LHCN-M2 (cell line): ENCODE results near the gene FUT7. TPM values are rescaled to one million over a fixed set of nuclear protein-coding genes. Genes with fewer than 3 reads are reported as not detected.

Experiments
- DNase-seq: peaks from one replicate; pipeline ENCODE4 v3.0.0-alpha.2; 2012; ENCODE audit warnings: low read depth
- polyA plus RNA-seq: library from polyadenylated mRNA; unstranded; fragments of >200 nt; gene quantifications from one replicate; pipeline ENCODE4 v1.2.1, GENCODE V29; 2012; ENCODE audit warnings: missing spikeins
- total RNA-seq: library from RNA; depleted of rRNA; stranded (reverse); fragments of >200 nt; gene quantifications from 2 replicates; pipeline ENCODE4 v1.2.3, GENCODE V29; 2014; rRNA removed

FUT7 gene, protein sequence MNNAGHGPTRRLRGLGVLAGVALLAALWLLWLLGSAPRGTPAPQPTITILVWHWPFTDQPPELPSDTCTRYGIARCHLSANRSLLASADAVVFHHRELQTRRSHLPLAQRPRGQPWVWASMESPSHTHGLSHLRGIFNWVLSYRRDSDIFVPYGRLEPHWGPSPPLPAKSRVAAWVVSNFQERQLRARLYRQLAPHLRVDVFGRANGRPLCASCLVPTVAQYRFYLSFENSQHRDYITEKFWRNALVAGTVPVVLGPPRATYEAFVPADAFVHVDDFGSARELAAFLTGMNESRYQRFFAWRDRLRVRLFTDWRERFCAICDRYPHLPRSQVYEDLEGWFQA
- not detected in 2 replicates for total RNA-seq
- polyA plus RNA-seq, result not detected

DNA sequence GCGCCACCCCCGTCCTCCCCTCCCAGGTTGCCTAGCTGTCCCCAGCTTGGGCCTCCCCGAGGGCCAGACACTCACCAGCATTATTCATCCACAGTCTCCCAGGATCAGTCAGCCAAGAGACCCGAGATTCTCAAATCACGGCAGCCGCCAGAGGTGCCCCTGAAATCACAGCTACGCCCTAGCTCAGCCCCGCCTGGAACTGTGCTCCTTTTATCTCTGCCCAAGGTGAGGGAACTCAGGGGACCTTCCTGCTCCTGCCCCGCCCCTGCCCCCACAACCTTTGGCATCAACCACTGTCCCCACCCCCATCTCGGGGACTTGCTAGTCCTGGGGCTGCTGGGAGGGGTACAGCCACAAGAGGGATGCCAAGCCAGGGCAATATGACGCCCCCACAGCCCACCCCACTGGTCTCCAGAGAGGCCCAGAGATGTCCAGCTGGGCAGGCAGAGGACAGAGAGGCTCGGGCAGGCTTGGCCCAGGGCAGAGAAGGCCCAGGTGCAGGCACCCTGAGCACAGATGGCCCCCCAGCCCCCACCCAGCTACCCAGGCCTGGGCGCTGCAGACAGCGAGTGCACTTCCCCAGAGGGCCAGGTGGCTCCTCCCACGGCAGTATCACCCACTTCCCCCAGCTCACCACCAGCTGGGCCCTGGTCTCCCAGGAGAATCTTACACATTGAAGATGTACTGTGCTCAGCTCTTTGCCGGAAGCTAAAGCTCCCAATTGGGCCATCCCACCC lies at the start of gene FUT7:
TSS of gene FUT7 (minus strand) at position 185 of the 737 bp plus-strand sequence. CDS start at position 88, 97 bp downstream.
- DNase-seq, result no peak

DNA sequence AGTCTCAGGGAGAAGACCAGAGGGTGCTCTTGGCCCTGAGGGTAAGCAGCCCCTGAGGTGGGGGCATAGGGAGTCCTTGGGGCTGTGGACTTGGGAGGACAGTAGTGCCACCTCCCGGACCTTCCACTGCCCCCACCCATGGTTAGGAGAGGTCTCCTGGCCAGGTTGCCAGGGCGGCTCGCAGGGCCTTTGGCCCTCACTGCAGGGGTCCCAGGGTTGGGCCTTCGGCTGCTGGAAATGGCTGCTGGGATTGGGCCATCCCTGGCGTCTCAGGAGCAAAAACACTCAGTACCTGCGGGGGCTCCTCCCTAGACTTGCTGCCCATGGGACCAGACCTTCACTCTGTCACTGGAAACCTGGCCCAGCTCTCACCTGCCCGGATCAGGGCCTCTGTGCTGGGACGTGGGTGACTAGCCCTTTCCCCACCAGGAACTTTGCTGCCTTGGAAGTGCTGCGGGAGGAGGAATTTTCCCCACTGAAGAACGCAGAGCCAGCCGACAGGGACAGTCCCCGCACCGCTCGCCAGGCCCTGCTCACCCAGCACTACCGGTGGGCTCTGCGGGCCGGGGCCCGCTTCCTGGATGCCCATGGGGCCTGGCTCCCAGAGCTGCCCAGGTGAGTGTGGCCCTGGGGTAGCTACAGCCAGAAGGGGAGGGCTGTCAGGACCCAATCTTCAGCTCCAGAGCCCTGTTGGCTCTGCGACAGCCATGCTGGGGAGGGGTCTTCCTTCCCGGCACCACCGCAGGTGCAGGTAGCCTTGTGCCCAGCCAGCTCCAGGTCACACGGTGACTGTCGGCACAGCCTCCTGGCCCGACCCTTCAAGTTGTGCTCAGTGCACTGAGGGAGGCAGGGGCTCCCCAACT lies 48.6 kb upstream of the FUT7 start:
- DNase-seq, result no peak

DNA sequence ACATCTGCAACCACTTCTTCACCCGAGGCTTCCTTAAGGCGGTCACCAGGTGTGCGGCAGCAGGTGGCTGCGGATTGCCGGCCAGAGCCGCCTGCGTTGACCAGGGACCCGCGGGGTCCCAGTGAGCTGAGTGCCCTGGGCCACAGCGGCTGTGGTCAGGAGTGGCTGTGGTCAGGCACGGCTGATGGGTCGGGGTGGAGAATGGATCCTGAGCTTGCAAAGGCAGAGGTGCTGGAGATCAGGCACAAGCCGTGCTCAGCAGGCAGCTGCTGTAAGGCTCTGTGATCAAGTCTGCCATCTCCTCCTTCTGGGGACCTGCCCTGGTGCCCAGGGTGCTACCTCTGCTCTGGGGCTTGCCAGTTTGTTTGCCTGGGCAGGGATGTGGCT lies 47.5 kb upstream of the FUT7 start:
- no peak for DNase-seq

DNA sequence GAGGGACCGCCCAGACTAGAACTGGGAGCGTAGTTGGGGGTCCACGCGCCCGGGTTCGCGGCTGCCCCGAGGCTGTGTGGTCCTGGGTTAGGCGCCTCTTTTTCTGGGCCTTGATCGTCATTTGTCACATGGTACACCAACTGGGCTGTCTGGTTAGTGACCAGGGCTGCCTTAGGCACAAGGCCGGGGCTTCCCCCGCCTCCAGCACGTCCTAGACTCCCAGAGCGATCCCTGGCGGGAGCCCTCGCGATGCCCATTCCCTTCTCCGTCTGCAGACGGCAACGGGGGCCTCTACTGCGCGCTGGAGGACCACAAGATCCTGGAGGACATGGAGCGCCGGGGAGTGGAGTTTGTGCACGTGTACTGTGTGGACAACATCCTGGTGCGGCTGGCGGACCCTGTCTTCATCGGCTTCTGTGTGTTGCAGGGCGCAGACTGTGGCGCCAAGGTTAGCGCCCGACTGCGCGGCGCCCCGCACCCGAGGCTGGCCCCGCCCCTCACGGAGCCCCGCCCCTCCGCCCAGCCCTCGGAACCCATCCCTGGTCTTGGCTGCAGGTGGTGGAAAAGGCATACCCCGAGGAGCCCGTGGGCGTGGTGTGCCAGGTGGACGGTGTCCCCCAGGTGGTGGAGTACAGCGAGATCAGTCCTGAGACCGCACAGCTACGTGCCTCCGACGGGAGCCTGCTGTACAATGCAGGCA lies 47.0 kb upstream of the FUT7 start:
- no peak for DNase-seq

DNA sequence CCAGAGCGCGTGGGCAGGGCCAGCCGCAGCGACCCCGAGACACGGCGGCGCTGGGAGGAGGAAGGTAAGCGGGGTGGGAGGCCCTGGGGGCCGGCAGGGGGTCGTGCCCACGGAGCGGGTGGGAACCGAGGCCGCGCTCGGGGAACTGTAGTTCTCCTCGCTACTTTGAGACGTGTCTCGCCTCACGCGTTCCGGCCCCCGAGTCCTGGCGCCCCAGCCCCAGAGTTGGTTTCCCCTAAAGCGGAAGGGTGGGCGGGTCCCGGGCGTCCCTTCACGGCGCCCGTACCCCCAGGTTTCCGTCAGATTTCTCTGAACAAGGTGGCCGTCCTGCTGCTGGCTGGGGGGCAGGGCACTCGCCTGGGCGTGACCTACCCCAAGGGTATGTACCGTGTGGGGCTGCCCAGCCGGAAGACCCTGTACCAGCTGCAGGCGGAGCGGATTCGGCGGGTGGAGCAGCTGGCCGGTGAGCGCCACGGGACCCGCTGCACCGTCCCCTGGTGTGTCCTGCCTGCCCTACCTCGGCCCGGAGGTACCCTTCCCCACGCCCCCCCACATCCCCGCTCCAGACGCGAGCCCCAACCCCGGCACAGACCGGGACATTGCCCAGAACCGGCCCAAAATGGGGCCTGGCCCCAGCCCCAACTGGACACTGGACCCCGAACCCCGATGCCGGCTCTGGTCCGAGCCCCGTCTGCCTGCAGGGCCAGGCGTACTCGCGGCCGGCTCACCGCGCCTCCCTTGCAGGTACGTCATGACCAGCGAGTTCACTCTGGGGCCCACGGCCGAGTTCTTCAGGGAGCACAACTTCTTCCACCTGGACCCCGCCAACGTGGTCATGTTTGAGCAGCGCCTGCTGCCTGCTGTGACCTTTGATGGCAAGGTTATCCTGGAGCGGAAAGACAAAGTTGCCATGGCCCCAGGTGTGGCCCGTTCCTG lies 46.1 kb upstream of the FUT7 start:
- no peak for DNase-seq

DNA sequence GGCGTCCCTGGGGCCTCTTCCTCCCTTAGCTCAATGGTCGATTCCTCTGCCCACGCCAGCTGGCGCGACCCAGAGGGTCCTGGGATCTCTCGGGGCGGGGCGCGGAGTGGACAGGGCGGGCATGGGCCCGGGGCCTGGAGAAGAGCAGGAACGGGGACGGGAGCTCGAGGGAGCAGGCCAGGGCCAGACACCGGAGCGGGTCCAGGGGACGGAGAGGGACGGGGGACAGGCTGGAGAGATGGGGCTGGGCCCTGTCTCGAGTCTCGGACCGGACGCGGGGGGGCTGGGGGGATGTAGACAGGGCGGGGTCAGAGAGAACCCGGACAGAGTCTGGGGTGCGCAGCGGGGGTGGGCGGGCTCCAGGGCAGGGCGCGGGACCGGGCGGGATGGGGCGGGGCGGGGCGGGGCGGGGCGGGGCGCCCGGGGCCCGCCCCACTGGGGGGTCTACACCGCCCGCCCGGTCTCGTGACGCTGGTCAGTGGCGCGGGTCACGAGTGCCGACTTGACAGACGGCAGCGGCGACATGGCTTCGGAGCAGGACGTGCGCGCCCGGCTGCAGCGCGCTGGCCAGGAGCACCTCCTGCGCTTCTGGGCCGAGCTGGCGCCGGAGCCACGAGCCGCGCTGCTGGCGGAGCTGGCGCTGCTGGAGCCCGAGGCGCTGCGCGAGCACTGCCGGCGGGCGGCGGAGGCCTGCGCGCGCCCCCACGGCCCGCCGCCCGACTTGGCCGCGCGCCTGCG lies 45.3 kb upstream of the FUT7 start, which contains the start of gene UAP1L1:
TSS of gene UAP1L1 (plus strand) at position 508 of the 738 bp plus-strand sequence. CDS start at position 524, 16 bp downstream.
- peak; percentile 61 for DNase-seq

DNA sequence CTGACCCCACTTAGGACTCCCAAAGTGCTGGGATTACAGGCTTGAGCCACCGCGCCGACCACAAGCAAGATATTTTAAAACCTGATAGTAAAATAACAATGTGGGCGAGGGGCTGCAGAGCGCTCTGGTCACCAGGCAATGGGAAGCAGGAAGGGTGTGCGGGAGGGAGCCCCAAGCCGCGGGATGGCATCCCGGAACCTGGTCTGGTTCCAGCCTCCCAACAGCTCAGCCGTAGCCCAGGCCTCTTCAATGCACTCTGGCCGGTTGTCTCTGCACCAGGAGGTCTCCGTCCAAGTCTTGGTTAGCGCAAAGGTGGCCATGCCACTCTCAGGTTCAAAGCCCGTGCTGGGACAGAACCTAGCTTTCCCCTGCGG lies 44.7 kb upstream of the FUT7 start:
- no peak for DNase-seq

DNA sequence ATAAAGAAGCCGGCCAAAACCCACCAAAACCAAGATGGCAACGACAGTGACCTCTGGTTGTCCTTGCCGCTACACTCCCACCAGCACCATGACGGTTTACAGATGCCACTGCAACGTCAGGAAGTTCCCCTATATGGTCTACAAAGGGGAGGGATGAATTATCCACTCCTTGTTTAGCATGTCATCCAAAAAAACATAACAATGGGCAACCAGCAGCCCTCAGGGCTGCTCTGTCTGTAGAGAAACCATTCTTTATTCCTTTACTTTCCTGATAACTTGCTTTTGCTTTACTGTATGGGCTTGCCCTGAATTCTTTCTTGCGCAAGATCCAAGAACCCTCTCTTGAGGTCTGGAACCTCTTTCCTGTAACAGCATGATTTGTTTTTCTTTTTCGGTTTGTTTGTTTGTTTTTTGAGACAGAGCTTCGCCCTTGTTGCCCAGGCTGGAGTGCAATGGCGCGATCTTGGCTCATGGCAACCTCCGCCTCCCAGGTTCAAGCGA lies 43.4 kb upstream of the FUT7 start:
- no peak for DNase-seq

DNA sequence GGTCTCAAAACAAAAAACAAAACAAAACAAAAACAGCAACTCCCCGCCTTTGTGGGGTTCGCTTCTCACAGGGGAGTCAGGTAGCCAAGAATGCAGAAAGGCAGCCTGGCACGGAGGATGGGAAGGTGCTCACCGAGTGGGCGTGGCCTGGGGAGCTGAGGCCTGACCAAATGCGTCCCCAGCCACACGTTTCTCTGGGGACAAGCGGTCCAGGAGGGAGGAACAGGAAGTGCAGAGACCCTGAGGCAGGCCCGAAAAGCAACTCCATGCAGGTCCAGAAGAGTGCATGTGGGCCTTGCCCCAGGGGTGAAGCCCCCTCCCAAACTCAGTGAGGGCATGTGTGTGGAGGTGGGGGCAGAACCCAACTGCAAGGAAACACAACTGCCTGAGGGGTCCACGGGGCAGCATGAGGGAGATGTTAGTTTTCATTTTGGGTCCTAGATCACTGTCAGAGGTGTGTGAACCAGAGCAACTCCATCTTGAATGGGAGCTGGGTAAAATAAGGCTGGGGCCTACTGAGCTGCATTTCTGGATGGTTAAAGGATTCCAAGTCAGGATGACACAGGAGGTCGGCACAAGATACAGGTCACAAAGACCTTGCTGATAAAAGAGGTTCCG lies 42.9 kb upstream of the FUT7 start:
- no peak for DNase-seq

DNA sequence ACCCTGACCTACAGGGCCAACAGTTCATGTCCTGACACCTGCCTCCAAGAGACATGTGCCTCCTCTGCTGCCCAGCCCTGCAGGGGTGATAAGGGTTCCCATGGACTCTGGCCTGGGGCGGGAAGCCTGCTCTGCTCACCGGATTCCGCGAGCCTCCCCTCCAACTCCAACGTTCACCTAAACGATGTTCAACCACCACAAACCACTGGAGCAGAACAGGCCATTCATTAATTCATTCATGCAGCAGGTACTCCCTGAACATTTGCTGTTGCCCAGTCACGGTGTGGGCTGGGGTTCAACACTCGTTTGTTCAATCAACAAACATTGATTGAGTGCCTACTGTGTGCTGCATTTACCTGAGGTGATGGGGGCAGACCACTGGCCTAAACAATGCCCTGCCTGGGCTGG lies 42.1 kb upstream of the FUT7 start:
- no peak for DNase-seq

DNA sequence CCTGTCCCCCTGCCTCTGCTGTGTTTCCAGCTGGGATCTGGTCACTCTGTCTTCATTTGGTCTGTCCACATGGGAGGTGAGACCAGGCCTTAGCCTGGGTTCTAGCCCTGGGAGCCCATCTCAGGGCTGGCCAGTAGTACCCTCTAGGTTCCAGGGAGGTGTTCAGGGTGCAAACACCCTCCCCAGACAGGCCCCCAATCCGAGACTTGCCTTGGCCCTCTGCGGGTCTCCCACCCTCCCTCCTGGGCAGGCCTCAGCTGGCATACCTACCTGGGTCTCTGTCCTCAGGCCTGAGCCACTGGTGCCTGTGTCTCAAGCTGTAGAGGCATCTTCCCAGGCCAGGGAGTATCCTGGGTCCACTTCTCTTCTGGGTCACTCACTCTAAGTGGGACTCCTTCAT lies 39.4 kb upstream of the FUT7 start:
- DNase-seq, result no peak

DNA sequence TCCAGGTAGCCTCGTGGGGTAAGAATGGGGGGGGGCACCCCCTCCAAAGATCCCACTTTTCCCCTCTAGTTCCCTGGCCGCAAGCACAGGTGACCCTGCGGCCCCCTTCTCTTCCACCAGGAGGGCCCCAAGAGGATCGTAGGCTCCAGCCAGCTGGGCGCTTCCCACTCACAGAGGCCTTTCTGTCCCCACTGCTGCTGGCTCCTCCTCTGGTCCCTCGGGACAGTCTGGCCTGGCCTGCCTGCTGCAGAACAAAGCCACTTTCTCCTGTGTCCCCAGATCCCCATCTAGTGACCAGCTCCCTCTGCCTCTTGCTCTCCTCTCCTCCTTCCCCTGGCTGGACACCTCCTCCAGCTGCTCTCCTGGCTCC lies 39.0 kb upstream of the FUT7 start:
- DNase-seq, result no peak

DNA sequence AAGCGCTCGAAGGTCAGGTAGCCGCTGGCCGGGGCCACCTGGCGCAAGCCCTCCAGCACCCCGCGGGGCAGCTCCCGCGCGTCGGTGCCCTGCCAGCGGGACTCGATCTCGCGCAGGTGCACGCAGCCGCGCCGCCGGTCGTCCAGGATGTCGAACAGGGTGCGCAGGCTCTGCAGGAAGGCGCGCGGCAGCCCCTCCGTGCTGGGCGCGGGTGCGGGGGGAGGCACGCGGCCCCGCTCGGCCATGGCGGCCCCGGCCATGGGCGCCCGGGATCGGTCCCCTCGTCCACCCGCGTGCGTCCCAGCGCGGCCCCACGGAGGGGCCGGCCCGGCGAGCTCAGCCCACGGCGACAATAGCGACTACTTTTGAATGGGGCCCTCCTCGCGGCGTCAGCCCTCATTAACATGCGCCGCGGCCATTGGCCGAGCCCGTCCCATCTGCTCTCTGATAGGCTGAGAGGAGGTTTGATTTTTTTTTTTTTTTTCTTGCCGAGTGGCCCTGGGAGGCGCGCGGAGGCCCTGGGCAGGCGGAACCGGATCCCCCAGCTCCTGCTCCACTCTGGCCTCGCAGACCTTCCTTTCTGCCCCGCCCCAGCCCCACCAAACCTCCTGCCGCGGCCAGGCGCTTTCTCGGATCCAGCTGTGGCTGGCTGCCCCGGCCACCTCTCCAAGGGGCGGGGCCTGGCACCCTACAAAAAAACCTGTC lies 38.5 kb upstream of the FUT7 start, which contains the start of gene SAPCD2:
TSS of gene SAPCD2 (minus strand) at position 357 of the 705 bp plus-strand sequence. CDS start at position 260, 97 bp downstream.
- DNase-seq, result peak; percentile 83

DNA sequence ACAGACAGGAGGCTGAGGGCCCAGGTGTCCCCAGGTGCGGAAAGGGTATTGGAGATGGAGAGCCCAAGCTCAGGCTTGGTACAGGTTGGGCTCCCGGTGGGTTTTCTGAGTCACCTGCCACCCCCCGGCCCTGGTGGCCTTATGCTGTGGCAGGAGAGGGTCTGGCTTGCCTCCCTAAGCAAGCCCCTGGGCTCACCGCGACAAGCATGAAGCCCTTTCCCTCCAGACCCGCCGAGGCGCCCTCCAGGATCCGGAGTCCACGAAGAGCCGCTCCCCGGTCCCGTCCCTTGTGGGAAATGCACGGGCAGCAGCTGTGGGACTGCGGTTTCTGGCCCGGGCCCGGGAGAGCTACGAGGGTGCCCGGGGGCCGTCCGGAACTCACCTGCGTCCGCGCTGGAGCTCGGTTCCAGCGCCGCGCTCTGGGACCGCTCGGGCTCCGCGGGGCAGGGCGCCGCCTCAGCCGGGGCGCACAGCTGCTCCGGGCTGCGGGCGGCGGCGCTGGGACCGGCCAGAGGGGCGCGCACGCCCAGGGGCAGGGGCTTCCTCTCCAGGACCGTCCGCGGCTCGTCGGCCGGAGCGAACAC lies 37.7 kb upstream of the FUT7 start:
- no peak for DNase-seq

DNA sequence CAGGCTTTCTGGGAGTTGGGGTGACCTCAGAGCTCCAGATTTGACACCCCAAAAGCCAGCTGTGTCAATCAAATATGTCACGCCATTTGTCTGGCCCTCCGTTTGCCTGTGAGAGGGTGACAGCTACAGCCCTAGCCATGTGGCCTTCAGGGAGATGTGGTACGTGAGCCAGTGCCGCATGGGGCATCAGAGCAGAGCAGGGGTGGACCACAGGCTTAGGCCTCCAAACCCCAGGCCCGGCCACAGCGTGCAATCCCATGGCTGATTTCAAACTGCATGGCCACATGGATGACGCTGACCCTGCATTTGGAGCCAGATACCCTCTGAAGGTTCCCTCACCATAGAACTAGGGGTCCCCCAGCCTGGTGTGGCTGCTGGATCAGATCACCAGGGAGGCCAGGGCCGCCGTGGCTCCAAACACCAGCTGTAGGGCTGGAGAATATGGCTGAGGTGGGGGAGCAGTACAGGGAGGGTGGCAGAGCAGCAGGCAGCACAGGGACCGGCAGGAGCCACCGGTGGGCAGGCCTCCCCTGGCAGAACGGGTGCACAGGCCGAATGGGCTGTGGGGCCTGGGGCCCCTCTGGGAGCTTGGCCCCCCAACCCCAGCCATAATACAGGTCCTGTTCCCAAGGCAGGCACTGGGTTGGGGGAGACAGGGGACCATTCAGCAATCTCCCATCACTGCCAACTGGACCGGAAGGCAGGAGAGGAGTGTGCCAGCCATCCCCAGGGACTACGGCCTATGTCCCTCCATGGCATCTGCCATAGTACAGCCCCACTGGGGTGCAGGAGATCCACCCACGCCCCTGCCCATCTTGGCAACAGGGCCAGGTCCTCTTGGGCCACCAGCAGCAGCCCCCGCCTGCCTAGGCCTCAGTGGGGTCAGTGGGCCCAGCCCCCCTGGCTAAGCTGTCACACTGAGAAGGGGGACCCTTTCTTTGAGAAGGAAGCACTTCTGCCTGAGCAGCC lies 36.9 kb upstream of the FUT7 start:
- DNase-seq, result no peak

DNA sequence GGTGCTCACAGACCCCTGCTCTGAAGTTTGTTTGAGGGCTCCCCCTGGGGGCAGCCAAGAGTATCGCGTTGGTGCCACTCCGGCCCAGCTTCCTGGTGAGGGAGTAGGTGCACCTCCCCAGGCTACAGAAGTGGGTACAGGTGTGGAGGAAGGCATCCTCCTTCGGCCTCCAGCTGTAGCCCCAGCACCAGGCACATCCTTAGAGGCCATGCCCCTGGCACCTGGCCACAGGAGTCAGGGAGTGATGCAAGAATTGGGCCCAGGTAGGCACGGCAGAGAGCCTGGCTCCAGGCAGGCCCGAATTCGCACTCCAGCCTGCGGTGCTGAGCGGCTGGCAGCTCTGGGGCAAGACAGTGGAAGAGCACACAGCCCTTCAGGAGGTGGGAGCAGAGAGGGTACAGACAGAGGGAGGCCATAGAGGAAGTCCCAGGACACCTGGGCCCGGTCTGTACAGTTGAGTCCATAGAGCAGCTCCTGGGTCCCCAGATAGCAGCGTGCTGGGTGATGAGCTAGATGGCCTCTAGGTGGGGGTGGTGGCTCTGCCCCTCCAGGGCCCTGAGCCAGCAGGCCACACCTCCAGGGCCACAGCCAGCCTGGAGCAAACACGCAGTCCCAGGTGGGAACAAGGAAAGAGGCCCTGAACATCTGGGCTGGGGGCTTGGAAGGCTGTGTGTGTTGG lies 36.1 kb upstream of the FUT7 start:
- DNase-seq, result peak; percentile 51
